HG03575 (cell line): ENCODE data around the gene TUBGCP3.

Source experiments
- ATAC-seq: cut with Tn5 transposase; IDR thresholded peaks from one replicate; pipeline ENCODE4 v1.9.1; 2021; ENCODE audit not compliant: unreplicated experiment, insufficient number of reproducible peaks, low FRiP score; ENCODE audit errors: extremely low read depth

The TUBGCP3 gene

GRCh38 chr13:112450118-112450903, 137.6 kb downstream of the TUBGCP3 start:
- ATAC-seq, result no peak

- no peak for ATAC-seq
Measured at GRCh38 chr13:112449545-112449930, 138.4 kb downstream of the TUBGCP3 start.

- no peak for ATAC-seq
Measured at GRCh38 chr13:112448621-112449544, 139.1 kb downstream of the TUBGCP3 start.

GRCh38 chr13:112447761-112448603, 140.0 kb downstream of the TUBGCP3 start:
- no peak for ATAC-seq

GRCh38 chr13:112447306-112447705, 140.6 kb downstream of the TUBGCP3 start:
- ATAC-seq, result no peak

GRCh38 chr13:112446867-112447266, 141.1 kb downstream of the TUBGCP3 start:
- ATAC-seq, result no peak

- no peak for ATAC-seq
Measured at GRCh38 chr13:112446347-112446861, 141.5 kb downstream of the TUBGCP3 start.

GRCh38 chr13:112445411-112446271, 142.3 kb downstream of the TUBGCP3 start:
- no peak for ATAC-seq

GRCh38 chr13:112444416-112445399, 143.2 kb downstream of the TUBGCP3 start:
- ATAC-seq, result no peak

- ATAC-seq, result no peak
Measured at GRCh38 chr13:112443995-112444311, 144.0 kb downstream of the TUBGCP3 start.

GRCh38 chr13:112443191-112443994, 144.6 kb downstream of the TUBGCP3 start:
- no peak for ATAC-seq

- no peak for ATAC-seq
Measured at GRCh38 chr13:112442483-112443090, 145.4 kb downstream of the TUBGCP3 start.

GRCh38 chr13:112441779-112442310, 146.1 kb downstream of the TUBGCP3 start:
- ATAC-seq, result no peak

- ATAC-seq, result no peak
Measured at GRCh38 chr13:112441226-112441625, 146.7 kb downstream of the TUBGCP3 start.

- no peak for ATAC-seq
Measured at GRCh38 chr13:112438515-112438914, 149.4 kb downstream of the TUBGCP3 start.

GRCh38 chr13:112438094-112438493, 149.9 kb downstream of the TUBGCP3 start:
- ATAC-seq, result no peak
